ENCODE data around the gene PDE3A. TPM values are rescaled to one million over a fixed set of nuclear protein-coding genes. Genes with fewer than 3 reads are reported as not detected.

The PDE3A gene
- total RNA-seq, 1 experiment from 2014 or later = 0.80 TPM

GRCh38 chr12:20625531-20625930 is 257.2 kb downstream of the PDE3A start:
- no peak for TF ChIP-seq CTCF (conservative IDR thresholded peaks at IDR 0.05; ENCODE audit: low read depth, low read length)
- TF ChIP-seq EZH2 (IDR thresholded peaks at IDR 0.05; ENCODE audit: borderline replicate concordance, low read depth, low read length, poor library complexity, severe bottlenecking) = no peak
- Histone ChIP-seq H3K27ac (ENCODE audit: low read depth, low read length, poor library complexity, severe bottlenecking) (no peak overlapping the region), H3K36me3 (ENCODE audit: insufficient read depth, low read length, poor library complexity, severe bottlenecking) (no peaks in the 10 kb centered on the region), H3K4me1 (ENCODE audit: insufficient read depth, low read length, poor library complexity, severe bottlenecking) (no peaks in the 10 kb centered on the region), H3K4me3 (ENCODE audit: low read depth, low read length, poor library complexity, severe bottlenecking) (no peak overlapping the region), H3K9me3 (ENCODE audit: low read depth, low read length, poor library complexity, severe bottlenecking) (no peaks in the 10 kb centered on the region), H3K27me3 (replicated peaks; ENCODE audit: insufficient read depth, low read depth, low read length, poor library complexity) (peaks cover 8% of the 10 kb centered on the region)
- ChIA-PET CTCF (no interaction called here), POLR2A (ENCODE audit: low non-redundant PET) (no interaction called here)
- BruUV-seq (replicated peaks) = no TSS peak
- intact Hi-C loops (cut with micrococcal nuclease; ENCODE audit: unreplicated experiment) = no loop called here
- DNase-seq (ENCODE audit: low spot score) = no peak

GRCh38 chr12:20627001-20627588 is 258.8 kb downstream of the PDE3A start:
- CTCF ChIA-PET = no interaction called here
- no TSS peak for BruUV-seq (replicated peaks)
- Histone ChIP-seq H3K27me3 (replicated peaks; ENCODE audit: insufficient read depth, low read depth, low read length, poor library complexity) (peaks cover 16% of the 10 kb centered on the region), H3K36me3 (ENCODE audit: insufficient read depth, low read length, poor library complexity, severe bottlenecking) (no peaks in the 10 kb centered on the region), H3K4me3 (ENCODE audit: low read depth, low read length, poor library complexity, severe bottlenecking) (no peak overlapping the region), H3K4me1 (ENCODE audit: insufficient read depth, low read length, poor library complexity, severe bottlenecking) (peaks cover 5% of the 10 kb centered on the region), H3K27ac (ENCODE audit: low read depth, low read length, poor library complexity, severe bottlenecking) (no peak overlapping the region), H3K9me3 (ENCODE audit: low read depth, low read length, poor library complexity, severe bottlenecking) (no peaks in the 10 kb centered on the region)
- TF ChIP-seq CTCF (conservative IDR thresholded peaks at IDR 0.05; ENCODE audit: low read depth, low read length) (no peak), EZH2 (IDR thresholded peaks at IDR 0.05; ENCODE audit: borderline replicate concordance, low read depth, low read length, poor library complexity, severe bottlenecking) (no peak)
- DNase-seq (ENCODE audit: low spot score) = no peak
- POLR2A ChIA-PET (ENCODE audit: low non-redundant PET) = no interaction called here
- intact Hi-C loops (cut with micrococcal nuclease; ENCODE audit: unreplicated experiment) = no loop called here

GRCh38 chr12:20628226-20628787 is 260.0 kb downstream of the PDE3A start:
- CTCF ChIA-PET = no interaction called here
- H3K4me1 ChIP-seq (ENCODE audit: insufficient read depth, low read length, poor library complexity, severe bottlenecking) = peaks cover 5% of the 10 kb centered on the region

More at GRCh38 chr12:20628226-20628787, 260.0 kb downstream of the PDE3A start:
- Histone ChIP-seq H3K4me3 (ENCODE audit: low read depth, low read length, poor library complexity, severe bottlenecking) (no peak overlapping the region), H3K27ac (ENCODE audit: low read depth, low read length, poor library complexity, severe bottlenecking) (no peak overlapping the region), H3K27me3 (replicated peaks; ENCODE audit: insufficient read depth, low read depth, low read length, poor library complexity) (peaks cover 17% of the 10 kb centered on the region), H3K36me3 (ENCODE audit: insufficient read depth, low read length, poor library complexity, severe bottlenecking) (no peaks in the 10 kb centered on the region), H3K9me3 (ENCODE audit: low read depth, low read length, poor library complexity, severe bottlenecking) (no peaks in the 10 kb centered on the region)
- POLR2A ChIA-PET (ENCODE audit: low non-redundant PET) = no interaction called here
- DNase-seq (ENCODE audit: low spot score) = no peak
- intact Hi-C loops (cut with micrococcal nuclease; ENCODE audit: unreplicated experiment) = no loop called here
- BruUV-seq (replicated peaks) = no TSS peak
- no peak for TF ChIP-seq CTCF (conservative IDR thresholded peaks at IDR 0.05; ENCODE audit: low read depth, low read length)
- TF ChIP-seq EZH2 (IDR thresholded peaks at IDR 0.05; ENCODE audit: borderline replicate concordance, low read depth, low read length, poor library complexity, severe bottlenecking) = no peak
